Measurements from ENCODE around the gene GAL3ST2.
"Not testable (repeated sequence)": the region's sequence is repeated elsewhere in the genome, so short reads cannot be mapped to it uniquely, and the experiment has no call there.

Gene GAL3ST2

GRCh38 chr2:241794250-241794823, 17.7 kb downstream of the GAL3ST2 start:
- H3K27ac Mint-ChIP-seq (ENCODE audit: low read depth) = no peak overlapping the region
- no peak overlapping the region for H3K4me3 Mint-ChIP-seq
- peaks cover under 1% of the 10 kb centered on the region for H3K4me1 Mint-ChIP-seq
- ATAC-seq (replicated peaks; ENCODE audit: extremely low read depth, poor library complexity, severe bottlenecking) = no peak
- H3K27me3 Mint-ChIP-seq = no peaks in the 10 kb centered on the region
- H3K36me3 Mint-ChIP-seq (ENCODE audit: insufficient read depth) = no peaks in the 10 kb centered on the region
- H3K9me3 Mint-ChIP-seq = no peaks in the 10 kb centered on the region
- DNase-seq (ENCODE audit: low spot score in 2 of 2) = peak; percentile 4 to 12

GRCh38 chr2:241795021-241795999, 18.7 kb downstream of the GAL3ST2 start:
- Mint-ChIP-seq H3K4me3 (no peak overlapping the region), H3K4me1 (no peaks in the 10 kb centered on the region), H3K9me3 (no peaks in the 10 kb centered on the region), H3K36me3 (ENCODE audit: insufficient read depth) (no peaks in the 10 kb centered on the region), H3K27ac (ENCODE audit: low read depth) (no peak overlapping the region), H3K27me3 (no peaks in the 10 kb centered on the region)
- ATAC-seq (replicated peaks; ENCODE audit: extremely low read depth, poor library complexity, severe bottlenecking) (no peak), DNase-seq (ENCODE audit: low spot score in 2 of 2) (no peak)

GRCh38 chr2:241796209-241796608, 19.6 kb downstream of the GAL3ST2 start:
- Mint-ChIP-seq H3K9me3 (no peaks in the 10 kb centered on the region), H3K27ac (ENCODE audit: low read depth) (no peak overlapping the region), H3K4me1 (no peaks in the 10 kb centered on the region), H3K4me3 (no peak overlapping the region), H3K27me3 (no peaks in the 10 kb centered on the region), H3K36me3 (ENCODE audit: insufficient read depth) (no peaks in the 10 kb centered on the region)
- peak in 1 of 2 donors; percentile 12 for DNase-seq (ENCODE audit: low spot score in 2 of 2)
- ATAC-seq (replicated peaks; ENCODE audit: extremely low read depth, poor library complexity, severe bottlenecking) = no peak

- no peak for ATAC-seq (replicated peaks; ENCODE audit: extremely low read depth, poor library complexity, severe bottlenecking)
- H3K27me3 Mint-ChIP-seq = no peaks in the 10 kb centered on the region
- DNase-seq (ENCODE audit: low spot score in 2 of 2) = peak in 1 of 2 donors; percentile 7
- H3K9me3 Mint-ChIP-seq = no peaks in the 10 kb centered on the region
- H3K4me3 Mint-ChIP-seq = no peak overlapping the region
- no peaks in the 10 kb centered on the region for H3K4me1 Mint-ChIP-seq
- H3K36me3 Mint-ChIP-seq (ENCODE audit: insufficient read depth) = no peaks in the 10 kb centered on the region
- H3K27ac Mint-ChIP-seq (ENCODE audit: low read depth) = no peak overlapping the region
These were observed 20.1 kb downstream of the GAL3ST2 start for GRCh38 chr2:241796610-241797138.

- H3K27me3 Mint-ChIP-seq = no peaks in the 10 kb centered on the region
- peak; percentile 8 to 9 for DNase-seq (ENCODE audit: low spot score in 2 of 2)
These were observed 20.9 kb downstream of the GAL3ST2 start for GRCh38 chr2:241797441-241798080.

GRCh38 chr2:241798081-241798630, 21.5 kb downstream of the GAL3ST2 start:
- ATAC-seq (replicated peaks; ENCODE audit: extremely low read depth, poor library complexity, severe bottlenecking) = no peak
- no peaks in the 10 kb centered on the region for H3K9me3 Mint-ChIP-seq
- H3K27me3 Mint-ChIP-seq = no peaks in the 10 kb centered on the region
- no peak overlapping the region for H3K27ac Mint-ChIP-seq (ENCODE audit: low read depth)
- H3K4me1 Mint-ChIP-seq = peaks cover 2% of the 10 kb centered on the region
- H3K36me3 Mint-ChIP-seq (ENCODE audit: insufficient read depth) = peaks cover 1% of the 10 kb centered on the region
- no peak overlapping the region for H3K4me3 Mint-ChIP-seq
- peak in 1 of 2 donors; percentile 6 for DNase-seq (ENCODE audit: low spot score in 2 of 2)

More at GRCh38 chr2:241797441-241798080, 20.9 kb downstream of the GAL3ST2 start:
- H3K36me3 Mint-ChIP-seq (ENCODE audit: insufficient read depth) = peaks cover 1% of the 10 kb centered on the region
- H3K27ac Mint-ChIP-seq (ENCODE audit: low read depth) = no peak overlapping the region
- H3K4me3 Mint-ChIP-seq = no peak overlapping the region
- no peaks in the 10 kb centered on the region for H3K9me3 Mint-ChIP-seq
- H3K4me1 Mint-ChIP-seq = no peaks in the 10 kb centered on the region
- ATAC-seq (replicated peaks; ENCODE audit: extremely low read depth, poor library complexity, severe bottlenecking) = no peak

GRCh38 chr2:241798631-241799521, 22.3 kb downstream of the GAL3ST2 start:
- ATAC-seq (replicated peaks; ENCODE audit: extremely low read depth, poor library complexity, severe bottlenecking) = no peak
- Mint-ChIP-seq H3K36me3 (ENCODE audit: insufficient read depth) (peaks cover 3% of the 10 kb centered on the region), H3K27ac (ENCODE audit: low read depth) (no peak overlapping the region), H3K4me1 (peaks cover 6% of the 10 kb centered on the region), H3K4me3 (no peak overlapping the region), H3K27me3 (no peaks in the 10 kb centered on the region), H3K9me3 (no peaks in the 10 kb centered on the region)
- DNase-seq (ENCODE audit: low spot score in 2 of 2) = no peak

- Mint-ChIP-seq H3K36me3 (ENCODE audit: insufficient read depth) (peaks cover 3% of the 10 kb centered on the region), H3K4me3 (no peak overlapping the region), H3K27me3 (no peaks in the 10 kb centered on the region), H3K4me1 (peaks cover 6% of the 10 kb centered on the region), H3K27ac (ENCODE audit: low read depth) (no peak overlapping the region), H3K9me3 (no peaks in the 10 kb centered on the region)
- no peak for ATAC-seq (replicated peaks; ENCODE audit: extremely low read depth, poor library complexity, severe bottlenecking)
- DNase-seq (ENCODE audit: low spot score in 2 of 2) = peak in 1 of 2 donors; percentile 8
These were observed 23.0 kb downstream of the GAL3ST2 start for GRCh38 chr2:241799522-241800197.

GRCh38 chr2:241800198-241800903, 23.7 kb downstream of the GAL3ST2 start:
- not testable (repeated sequence) for H3K9me3 Mint-ChIP-seq; DNase-seq (ENCODE audit: low spot score in 2 of 2)

GRCh38 chr2:241801611-241802420, 25.2 kb downstream of the GAL3ST2 start:
- Mint-ChIP-seq H3K36me3 (ENCODE audit: insufficient read depth) (peaks cover 3% of the 10 kb centered on the region), H3K9me3 (no peaks in the 10 kb centered on the region), H3K27ac (ENCODE audit: low read depth) (no peak overlapping the region), H3K4me3 (peak overlapping the region; percentile 27), H3K27me3 (no peaks in the 10 kb centered on the region), H3K4me1 (peaks cover 6% of the 10 kb centered on the region)
- DNase-seq (ENCODE audit: low spot score in 2 of 2) (no peak), ATAC-seq (replicated peaks; ENCODE audit: extremely low read depth, poor library complexity, severe bottlenecking) (no peak)

More at GRCh38 chr2:241800198-241800903, 23.7 kb downstream of the GAL3ST2 start:
- ATAC-seq (replicated peaks; ENCODE audit: extremely low read depth, poor library complexity, severe bottlenecking); H3K4me1 Mint-ChIP-seq; H3K36me3 Mint-ChIP-seq (ENCODE audit: insufficient read depth); H3K27ac Mint-ChIP-seq (ENCODE audit: low read depth); H3K27me3 Mint-ChIP-seq; H3K4me3 Mint-ChIP-seq: not testable (repeated sequence)
